Measurements from ENCODE around the gene TUBGCP2.

TUBGCP2 gene

GRCh38 chr10:133253361-133253955, 55.2 kb downstream of the TUBGCP2 start:
- TF ChIP-seq CTCF (IDR thresholded peaks at IDR 0.05; ENCODE audit: low read depth, low read length) = no peak
- H3K4me3 ChIP-seq (replicated peaks in 1 of 2; ENCODE audit: low read depth in 2 of 2, low read length in 2 of 2) = no peak overlapping the region
- DNase-seq (ENCODE audit: low read depth in 2 of 2) = no peak

- no peak for DNase-seq (ENCODE audit: low read depth in 2 of 2)
- TF ChIP-seq CTCF (IDR thresholded peaks at IDR 0.05; ENCODE audit: low read depth, low read length) = no peak
- no peak overlapping the region for H3K4me3 ChIP-seq (replicated peaks in 1 of 2; ENCODE audit: low read depth in 2 of 2, low read length in 2 of 2)
Measured at GRCh38 chr10:133252223-133252552, 56.5 kb downstream of the TUBGCP2 start.

- DNase-seq (ENCODE audit: low read depth in 2 of 2) = peak in 1 of 2 donors; percentile 17
- TF ChIP-seq CTCF (IDR thresholded peaks at IDR 0.05; ENCODE audit: low read depth, low read length) = no peak
- no peak overlapping the region for H3K4me3 ChIP-seq (replicated peaks in 1 of 2; ENCODE audit: low read depth in 2 of 2, low read length in 2 of 2)
Measured at GRCh38 chr10:133251388-133252222, 57.1 kb downstream of the TUBGCP2 start.

- DNase-seq (ENCODE audit: low read depth in 2 of 2) = no peak
- no peak overlapping the region for H3K4me3 ChIP-seq (replicated peaks in 1 of 2; ENCODE audit: low read depth in 2 of 2, low read length in 2 of 2)
- no peak for TF ChIP-seq CTCF (IDR thresholded peaks at IDR 0.05; ENCODE audit: low read depth, low read length)
Measured at GRCh38 chr10:133249975-133250754, 58.5 kb downstream of the TUBGCP2 start.

- no peak overlapping the region for H3K4me3 ChIP-seq (replicated peaks in 1 of 2; ENCODE audit: low read depth in 2 of 2, low read length in 2 of 2)
- TF ChIP-seq CTCF (IDR thresholded peaks at IDR 0.05; ENCODE audit: low read depth, low read length) = no peak
- no peak for DNase-seq (ENCODE audit: low read depth in 2 of 2)
Measured at GRCh38 chr10:133249094-133249780, 59.4 kb downstream of the TUBGCP2 start.

GRCh38 chr10:133248334-133248715, 60.3 kb downstream of the TUBGCP2 start:
- no peak for TF ChIP-seq CTCF (IDR thresholded peaks at IDR 0.05; ENCODE audit: low read depth, low read length)
- DNase-seq (ENCODE audit: low read depth in 2 of 2) = no peak
- H3K4me3 ChIP-seq (replicated peaks in 1 of 2; ENCODE audit: low read depth in 2 of 2, low read length in 2 of 2) = no peak overlapping the region
